Measurements from ENCODE around the gene MRPL50. TPM values are rescaled to one million over a fixed set of nuclear protein-coding genes. Genes with fewer than 3 reads are reported as not detected.

Gene MRPL50
- polyA plus RNA-seq, 2 of the 4 experiments (the other 2 are of a cell fraction) = 24.7 to 42.5 TPM

DNA sequence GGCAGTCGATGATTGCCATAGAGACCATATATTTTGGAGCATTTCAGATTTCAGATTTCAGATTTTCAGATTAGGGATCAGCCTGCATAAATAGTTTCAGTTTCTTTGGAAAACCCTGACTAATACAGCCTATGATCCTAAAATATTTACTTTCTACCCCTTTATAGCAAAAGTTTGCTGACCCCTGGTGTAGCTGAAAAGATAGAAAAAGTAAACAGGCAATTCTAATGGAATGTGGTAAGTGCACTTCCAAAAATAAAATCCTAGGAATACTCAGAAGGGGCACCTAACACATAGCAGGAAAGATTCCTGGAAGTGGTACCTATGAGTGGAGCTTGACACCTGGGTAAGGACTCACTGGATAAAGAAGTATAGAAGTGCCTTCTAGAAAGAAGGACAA lies 48.1 kb downstream of the MRPL50 start:
- Histone ChIP-seq H3K4me2 (no peak overlapping the region), H3K9me3 (peaks cover 3% of the 10 kb centered on the region; the same call in 2 of the 3 replicates), H3K4me1 (peaks cover 23% of the 10 kb centered on the region), H3K27ac (peak overlapping the region in 1 of 2 experiments; percentile 55; a peak in 3 of 6 replicates), H3K4me3 (no peak overlapping the region)
- no peak for FAIRE-seq
- TF ChIP-seq FOXS1 (CRISPR knock-in tag; IDR thresholded peaks at IDR 0.05) = no peak
- TF ChIP-seq POLR2AphosphoS2 (conservative IDR thresholded peaks at IDR 0.05; ENCODE audit: low read length) = no peak
- TF ChIP-seq HOXB5 (CRISPR knock-in tag; IDR thresholded peaks at IDR 0.05) = no peak
- 10% methylated on average over 1 of the region's 1 CpG for WGBS (ENCODE audit: missing lambda C conversion rate)
- no peak for ATAC-seq
- CTCF ChIA-PET = interaction anchor here (1.2 to 1.4 kb wide), 2 partner anchors 21 to 34 kb away, joined by 3 to 6 read pairs; no protein-coding TSS in a partner anchor
- no peak for DNase-seq (ENCODE audit: low read depth in 1 of 2, low spot score in 1 of 2)
- POLR2A ChIA-PET = no interaction called here

DNA sequence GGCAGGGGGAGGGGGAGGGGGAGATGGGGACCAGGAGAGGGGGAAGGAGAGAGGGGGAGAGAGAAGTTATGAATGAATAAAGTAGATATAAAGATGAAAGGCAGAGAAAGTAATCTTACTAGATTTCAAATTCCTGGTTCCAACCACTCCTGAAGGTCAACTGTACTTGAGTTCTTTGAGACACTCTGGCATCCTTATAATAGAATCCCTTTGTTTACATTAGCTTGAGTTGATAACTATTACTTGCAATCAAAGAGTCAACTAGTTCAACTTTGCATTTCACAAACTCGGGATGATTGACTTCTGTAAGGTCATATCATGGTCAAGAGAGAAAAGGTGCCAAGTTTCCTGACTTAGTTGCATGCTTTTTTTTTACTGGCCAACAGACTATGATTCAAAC lies 55.8 kb downstream of the MRPL50 start:
- WGBS (ENCODE audit: missing lambda C conversion rate) = 7% methylated on average over 1 of the region's 1 CpG
- Histone ChIP-seq H3K27ac (peak overlapping the region in 1 of 2 experiments; percentile 67; a peak in 3 of 6 replicates), H3K4me2 (peak overlapping the region; percentile 4; the same call in 1 of the 3 replicates), H3K9me3 (no peaks in the 10 kb centered on the region), H3K4me3 (no peak overlapping the region), H3K4me1 (peaks cover 16% of the 10 kb centered on the region)
- ATAC-seq = no peak; a peak in 1 of 6 replicates
- CTCF ChIA-PET = interaction anchor here (1.0 kb wide), 1 partner anchor 27 kb away, joined by 3 read pairs; no protein-coding TSS in a partner anchor
- no peak for TF ChIP-seq HOXB5 (CRISPR knock-in tag; IDR thresholded peaks at IDR 0.05)
- no peak for TF ChIP-seq JUN (IDR thresholded peaks at IDR 0.05)
- TF ChIP-seq BHLHE40 (IDR thresholded peaks at IDR 0.05; ENCODE audit: low read depth, low read length) = no peak
- no peak for TF ChIP-seq RNF2 (IDR thresholded peaks at IDR 0.05; ENCODE audit: borderline replicate concordance, low read depth)
- peak in 1 of 2 experiments; percentile 30 for DNase-seq (ENCODE audit: low read depth in 1 of 2, low spot score in 1 of 2)
- POLR2A ChIA-PET = no interaction called here
- FAIRE-seq = no peak

DNA sequence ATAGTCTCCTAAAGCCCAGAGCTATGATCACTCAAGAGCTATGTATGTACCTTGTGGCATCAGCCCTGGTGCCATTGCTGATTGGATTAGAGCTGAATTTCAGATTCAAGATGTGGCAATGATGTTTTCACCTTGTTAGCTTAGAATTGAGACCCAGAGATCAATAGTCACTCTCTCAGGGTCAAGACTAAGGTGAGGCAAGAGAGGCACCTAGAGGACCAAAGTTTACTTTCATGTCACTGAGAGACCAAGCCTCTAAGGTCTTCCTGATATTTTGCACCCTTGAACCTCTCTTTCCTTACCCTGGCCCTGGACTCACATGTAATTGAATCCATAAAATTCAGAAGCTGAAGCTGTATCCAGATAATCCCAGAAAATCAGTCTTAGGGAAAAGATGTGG lies 56.5 kb downstream of the MRPL50 start:
- H3K4me1 ChIP-seq = peaks cover 16% of the 10 kb centered on the region
- ChIA-PET POLR2A (no interaction called here), CTCF (interaction anchor here (1.0 kb wide), 1 partner anchor 26 kb away, joined by 3 read pairs; no protein-coding TSS in a partner anchor)
- FAIRE-seq = no peak
- no peaks in the 10 kb centered on the region for H3K9me3 ChIP-seq
- peak overlapping the region; percentile 45 to 67; a peak in 5 of 6 replicates for H3K27ac ChIP-seq
- TF ChIP-seq RNF2 (IDR thresholded peaks at IDR 0.05; ENCODE audit: borderline replicate concordance, low read depth) (no peak), CBX2 (IDR thresholded peaks at IDR 0.05; ENCODE audit: borderline replicate concordance, low read depth) (no peak)
- no peak overlapping the region for H3K4me3 ChIP-seq
- ATAC-seq = no peak
- H3K4me2 ChIP-seq = no peak overlapping the region
- DNase-seq (ENCODE audit: low read depth in 1 of 2, low spot score in 1 of 2) = no peak

Other genes starting within 250 kb of the MRPL50 start
- 9.1 TPM in 2 replicates for gene BAAT, start 13.6 kb downstream of the MRPL50 start, polyA plus RNA-seq (2011; rRNA removed)
- gene BAAT, start 13.6 kb downstream of the MRPL50 start, polyA plus RNA-seq (2017; fragmentation: RNase III; extraction: RNeasy Plus Mini Kit Qiagen cat#74134 plus additional on column Dnase treatment) = 10.1 to 13.6 TPM (median 10.9 TPM) in 3 replicates
- 13.9 and 14.0 TPM in 2 replicates for gene ZNF189, start 233 bp upstream of the MRPL50 start, polyA plus RNA-seq (2011; rRNA removed)
- gene ZNF189, start 233 bp upstream of the MRPL50 start, polyA plus RNA-seq (2017; fragmentation: RNase III; extraction: RNeasy Plus Mini Kit Qiagen cat#74134 plus additional on column Dnase treatment) = 8.3 to 9.6 TPM (median 8.8 TPM) in 3 replicates
- 0.07 TPM in 1 of 2 replicates, not detected in the other for gene ALDOB, start 37.2 kb upstream of the MRPL50 start, polyA plus RNA-seq (2011; rRNA removed)
- not detected in 3 replicates for gene ALDOB, start 37.2 kb upstream of the MRPL50 start, polyA plus RNA-seq (2017; fragmentation: RNase III; extraction: RNeasy Plus Mini Kit Qiagen cat#74134 plus additional on column Dnase treatment)
- 54.4 and 56.9 TPM in 2 replicates for gene RNF20, start 135.2 kb upstream of the MRPL50 start, polyA plus RNA-seq (2011; rRNA removed)
- gene RNF20, start 135.2 kb upstream of the MRPL50 start, polyA plus RNA-seq (2017; fragmentation: RNase III; extraction: RNeasy Plus Mini Kit Qiagen cat#74134 plus additional on column Dnase treatment) = 31.8 to 32.4 TPM (median 32.3 TPM) in 3 replicates
- not detected in 2 replicates for gene PPP3R2, start 196.4 kb upstream of the MRPL50 start, polyA plus RNA-seq (2011; rRNA removed)
- not detected in 3 replicates for gene PPP3R2, start 196.4 kb upstream of the MRPL50 start, polyA plus RNA-seq (2017; fragmentation: RNase III; extraction: RNeasy Plus Mini Kit Qiagen cat#74134 plus additional on column Dnase treatment)

Measured in A549 (cell line).